ENCODE results near the gene PLA2G7.
"Not testable (repeated sequence)": the region's sequence is repeated elsewhere in the genome, so short reads cannot be mapped to it uniquely, and the experiment has no call there.

The PLA2G7 gene

GRCh38 chr6:46748940-46749503, 13.8 kb upstream of the PLA2G7 start:
- no peak for DNase-seq (ENCODE audit: low spot score)

- DNase-seq (ENCODE audit: low spot score): no peak
Measured at GRCh38 chr6:46746696-46747095, 11.5 kb upstream of the PLA2G7 start, which contains the start of gene ANKRD66. ANKRD66 (plus strand) TSS chr6:46746933; CDS start chr6:46751949, 5,016 bp downstream.

GRCh38 chr6:46745973-46746372, 10.8 kb upstream of the PLA2G7 start:
- no peak for DNase-seq (ENCODE audit: low spot score)

GRCh38 chr6:46744159-46744725, 9.1 kb upstream of the PLA2G7 start:
- not testable (repeated sequence) for DNase-seq (ENCODE audit: low spot score)

GRCh38 chr6:46743425-46744158, 8.4 kb upstream of the PLA2G7 start:
- no peak for DNase-seq (ENCODE audit: low spot score)

GRCh38 chr6:46741910-46742309, 6.7 kb upstream of the PLA2G7 start:
- no peak for DNase-seq (ENCODE audit: low spot score)

- no peak for DNase-seq (ENCODE audit: low spot score)
Measured at GRCh38 chr6:46741482-46741881, 6.3 kb upstream of the PLA2G7 start.

GRCh38 chr6:46736906-46737305, 1.7 kb upstream of the PLA2G7 start:
- no peak for DNase-seq (ENCODE audit: low spot score)

- no peak for DNase-seq (ENCODE audit: low spot score)
Measured at GRCh38 chr6:46735720-46736031, 501 bp upstream of the PLA2G7 start.

GRCh38 chr6:46733341-46733801, 1.8 kb downstream of the PLA2G7 start:
- DNase-seq (ENCODE audit: low spot score): no peak

- no peak for DNase-seq (ENCODE audit: low spot score)
Measured at GRCh38 chr6:46730921-46731461, 4.2 kb downstream of the PLA2G7 start.

- DNase-seq (ENCODE audit: low spot score): no peak
Measured at GRCh38 chr6:46729787-46730326, 5.3 kb downstream of the PLA2G7 start.

- no peak for DNase-seq (ENCODE audit: low spot score)
Measured at GRCh38 chr6:46720401-46720800, 14.8 kb downstream of the PLA2G7 start.

GRCh38 chr6:46719099-46719498, 16.1 kb downstream of the PLA2G7 start:
- DNase-seq (ENCODE audit: low spot score): no peak

- no peak for DNase-seq (ENCODE audit: low spot score)
Measured at GRCh38 chr6:46715141-46715540, 20.0 kb downstream of the PLA2G7 start.

GRCh38 chr6:46711491-46711890, 23.7 kb downstream of the PLA2G7 start:
- DNase-seq (ENCODE audit: low spot score): no peak

GRCh38 chr6:46706464-46706863, 28.7 kb downstream of the PLA2G7 start:
- no peak for DNase-seq (ENCODE audit: low spot score)

GRCh38 chr6:46704562-46704961, 30.6 kb downstream of the PLA2G7 start:
- peak; percentile 20 for DNase-seq (ENCODE audit: low spot score)

GRCh38 chr6:46699970-46700369, 35.2 kb downstream of the PLA2G7 start:
- DNase-seq (ENCODE audit: low spot score): no peak

GRCh38 chr6:46690911-46691451, 44.2 kb downstream of the PLA2G7 start:
- DNase-seq (ENCODE audit: low spot score): no peak

GRCh38 chr6:46690141-46690755, 44.9 kb downstream of the PLA2G7 start:
- DNase-seq (ENCODE audit: low spot score): no peak

- DNase-seq (ENCODE audit: low spot score): no peak
Measured at GRCh38 chr6:46689657-46690056, 45.5 kb downstream of the PLA2G7 start.
